Stimulated activated CD8-positive, alpha-beta memory T cell treated with anti-CD3 and anti-CD28 coated beads, Interleukin-15, amount 100 ng/mL, for 24 hours (primary cell): ENCODE data around the gene MFSD12.
A peak's percentile ranks its signal among the peaks of the same experiment; 100 is the strongest.

Source experiments
- DNase-seq: peaks from one replicate; pipeline ENCODE4 v3.0.0-alpha.2; 2020; ENCODE audit warnings: low read depth

The MFSD12 gene

GRCh38 chr19:3557461-3558248 is at the start of gene MFSD12:
TSS of gene MFSD12 (minus strand) at chr19:3557586. CDS start at chr19:3557403, 183 bp downstream.
- DNase-seq: peak; percentile 95

- DNase-seq: peak; percentile 37
These were observed 49.4 kb upstream of the MFSD12 start, which contains the start of gene TBXA2R for GRCh38 chr19:3606690-3607289. TSS of gene TBXA2R (minus strand) at chr19:3606875. CDS start at chr19:3600634, 6,241 bp downstream.

- no peak for DNase-seq
These were observed 48.8 kb upstream of the MFSD12 start for GRCh38 chr19:3606174-3606689.

- no peak for DNase-seq
These were observed 48.4 kb upstream of the MFSD12 start for GRCh38 chr19:3605770-3606169.

- no peak for DNase-seq
These were observed 48.0 kb upstream of the MFSD12 start for GRCh38 chr19:3605361-3605760.

GRCh38 chr19:3604987-3605343 is 47.6 kb upstream of the MFSD12 start:
- DNase-seq: no peak

GRCh38 chr19:3604227-3604986 is 47.0 kb upstream of the MFSD12 start:
- no peak for DNase-seq

GRCh38 chr19:3603121-3603811 is 45.9 kb upstream of the MFSD12 start:
- no peak for DNase-seq

GRCh38 chr19:3601021-3601420 is 43.6 kb upstream of the MFSD12 start:
- no peak for DNase-seq

- no peak for DNase-seq
These were observed 42.4 kb upstream of the MFSD12 start for GRCh38 chr19:3599776-3600187.

- no peak for DNase-seq
These were observed 38.2 kb upstream of the MFSD12 start for GRCh38 chr19:3595521-3596061.

- DNase-seq: no peak
These were observed 35.8 kb upstream of the MFSD12 start for GRCh38 chr19:3593156-3593555.

- DNase-seq: no peak
These were observed 34.7 kb upstream of the MFSD12 start for GRCh38 chr19:3591876-3592613.

- no peak for DNase-seq
These were observed 33.7 kb upstream of the MFSD12 start for GRCh38 chr19:3590991-3591659.

- no peak for DNase-seq
These were observed 32.6 kb upstream of the MFSD12 start for GRCh38 chr19:3589949-3590348.

GRCh38 chr19:3589439-3589838 is 32.1 kb upstream of the MFSD12 start:
- DNase-seq: no peak

- no peak for DNase-seq
These were observed 29.4 kb upstream of the MFSD12 start for GRCh38 chr19:3586707-3587346.

GRCh38 chr19:3586127-3586626 is 28.8 kb upstream of the MFSD12 start:
- no peak for DNase-seq

GRCh38 chr19:3585301-3586126 is 28.1 kb upstream of the MFSD12 start, which contains the start of gene GIPC3:
TSS of gene GIPC3 (plus strand) at chr19:3585478. CDS start at chr19:3585598, 120 bp downstream.
- no peak for DNase-seq
